Measurements from ENCODE around the gene SLC2A9. TPM values are rescaled to one million over a fixed set of nuclear protein-coding genes. Genes with fewer than 3 reads are reported as not detected.

SLC2A9 gene
- total and polyA plus RNA-seq, 2 of the 13 experiments (the other 11 are each of a cell fraction or from before 2014, with no cell fraction given) = 36.2 to 42.3 TPM

- H3K4me3 ChIP-seq (replicated peaks in 1 of 3; ENCODE audit: insufficient read depth in 1 of 3, low read depth in 2 of 3, low read length in 3 of 3) = no peak overlapping the region
- ChIA-PET CTCF (ENCODE audit: low intra/inter-chr PET ratio, low total read pairs) (no interaction called here), POLR2A (no interaction called here)
- H3K9ac ChIP-seq (ENCODE audit: insufficient read depth, low read depth, low read length) = no peak overlapping the region
- H3K36me3 ChIP-seq (replicated peaks in 1 of 2; ENCODE audit: control insufficient read depth in 1 of 2, insufficient read depth in 2 of 2, low read length in 2 of 2) = peaks cover 26 to 64% of the 10 kb centered on the region in 2 experiments
- no peak for ATAC-seq
- no peak overlapping the region for H2AFZ ChIP-seq (ENCODE audit: low read length)
- no peak overlapping the region for H3K4me2 ChIP-seq (ENCODE audit: low read depth, low read length)
- no peak for DNase-seq (ENCODE audit: low spot score)
- 95% methylated on average over 5 of the region's 5 CpGs for WGBS (ENCODE audit: low lambda C conversion rate)
- peaks cover 5% of the 10 kb centered on the region for H3K79me2 ChIP-seq (ENCODE audit: insufficient read depth, low read length)
- TF ChIP-seq ZNF441 (CRISPR knock-in tag; IDR thresholded peaks at IDR 0.05; ENCODE audit: borderline replicate concordance) (no peak), ZNF75D (CRISPR knock-in tag; IDR thresholded peaks at IDR 0.05; ENCODE audit: borderline replicate concordance) (no peak), WIZ (CRISPR knock-in tag; IDR thresholded peaks at IDR 0.05) (no peak), CREM (IDR thresholded peaks at IDR 0.05) (no peak), CREM (CRISPR knock-in tag; IDR thresholded peaks at IDR 0.05) (no peak), ZNF878 (CRISPR knock-in tag; IDR thresholded peaks at IDR 0.05) (no peak), NFE2L1 (CRISPR knock-in tag; IDR thresholded peaks at IDR 0.05; ENCODE audit: borderline replicate concordance) (no peak), ZNF644 (CRISPR knock-in tag; IDR thresholded peaks at IDR 0.05; ENCODE audit: low read depth) (no peak), CTCF (CRISPR knock-in tag; IDR thresholded peaks at IDR 0.05) (no peak), DDIT3 (CRISPR knock-in tag; IDR thresholded peaks at IDR 0.05) (no peak), ZNF34 (CRISPR knock-in tag; IDR thresholded peaks at IDR 0.05; ENCODE audit: borderline replicate concordance) (no peak), STAT6 (CRISPR knock-in tag; IDR thresholded peaks at IDR 0.05; ENCODE audit: borderline replicate concordance) (no peak)
- TF ChIP-seq, protein P1, sequence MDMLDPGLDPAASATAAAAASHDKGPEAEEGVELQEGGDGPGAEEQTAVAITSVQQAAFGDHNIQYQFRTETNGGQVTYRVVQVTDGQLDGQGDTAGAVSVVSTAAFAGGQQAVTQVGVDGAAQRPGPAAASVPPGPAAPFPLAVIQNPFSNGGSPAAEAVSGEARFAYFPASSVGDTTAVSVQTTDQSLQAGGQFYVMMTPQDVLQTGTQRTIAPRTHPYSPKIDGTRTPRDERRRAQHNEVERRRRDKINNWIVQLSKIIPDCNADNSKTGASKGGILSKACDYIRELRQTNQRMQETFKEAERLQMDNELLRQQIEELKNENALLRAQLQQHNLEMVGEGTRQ (IDR thresholded peaks at IDR 0.05; ENCODE audit: low read depth, low read length) = no peak
- TF ChIP-seq, protein P1 (CRISPR knock-in tag; IDR thresholded peaks at IDR 0.05; ENCODE audit: borderline replicate concordance) = no peak
- no peak for FAIRE-seq
- BruUV-seq (replicated peaks) = no TSS peak
- no peaks in the 10 kb centered on the region for H3K9me3 ChIP-seq (ENCODE audit: low read length)
- peaks cover 7% of the 10 kb centered on the region; the same call in 1 of the 2 replicates for H4K20me1 ChIP-seq (ENCODE audit: insufficient read depth, low read length)
- no peaks in the 10 kb centered on the region for H3K27me3 ChIP-seq (ENCODE audit: control insufficient read depth in 1 of 2, insufficient read depth in 2 of 2, low read length in 2 of 2)
- intact Hi-C loops (cut with micrococcal nuclease; ENCODE audit: unreplicated experiment) (no loop called here), in situ Hi-C loops (cut with HindIII; ENCODE audit: extremely low pct_ligation_motif_present, low pct_unique_long_range_greater_than_20kb) (no loop called here)
- no peaks in the 10 kb centered on the region for H3K4me1 ChIP-seq (ENCODE audit: insufficient read depth, low read length)
- no peak overlapping the region for H3K27ac ChIP-seq (ENCODE audit: extremely low read length, insufficient read depth, low read length)
Measured at GRCh38 chr4:9987749-9988362, 33.4 kb downstream of the SLC2A9 start.

Measured in HepG2 (cell line).